DND-41 (cell line): ENCODE measurements around the gene BATF.

Experiments
- ATAC-seq: fragments of 200-7000 bp; cut with Tn5 transposase; 3 replicates; pipeline ENCODE4 v1.9.1; 2021; ENCODE audit warnings: low read depth; ENCODE audit not compliant: insufficient read depth
- DNase-seq: peaks from one replicate; pipeline ENCODE4 v3.0.0-alpha.2; 2020
- H2AFZ ChIP-seq: 2 replicates; pipeline ENCODE4 v1.6.0; 2012; ENCODE audit warnings: low read depth, low read length
- H3K27ac ChIP-seq: 2 replicates; pipeline ENCODE4 v1.5.1; 2012; ENCODE audit warnings: low read length, inconsistent platforms
- H3K27me3 ChIP-seq: fragments of 200-600 bp; sonication (generic); 2 replicates; pipeline ENCODE4 v1.6.0; 2012; ENCODE audit warnings: low read length, mild to moderate bottlenecking, inconsistent platforms; ENCODE audit not compliant: insufficient read depth, poor library complexity
- H3K36me3 ChIP-seq: 2 replicates; pipeline ENCODE4 v1.5.1; 2012; ENCODE audit warnings: low read length, inconsistent platforms; ENCODE audit not compliant: insufficient read depth
- H3K4me1 ChIP-seq: 2 replicates; pipeline ENCODE4 v1.5.1; 2012; ENCODE audit warnings: mild to moderate bottlenecking, low read length; ENCODE audit not compliant: insufficient read depth
- H3K4me2 ChIP-seq: 2 replicates; pipeline ENCODE4 v1.6.0; 2012; ENCODE audit warnings: mild to moderate bottlenecking, moderate library complexity, low read length, inconsistent platforms; ENCODE audit not compliant: insufficient read depth
- H3K4me3 ChIP-seq, 2 experiments: fragments of 200-600 bp in 1 of 2; shearing (Covaris generic) in 1 of 2; 2 replicates each; pipeline ENCODE4 v1.5.1; 2012 to 2016; ENCODE audit warnings: inconsistent platforms in 2 of 2, low read length in 2 of 2, mild to moderate bottlenecking in 2 of 2, low read depth in 1 of 2, moderate library complexity in 1 of 2
- H3K79me2 ChIP-seq: 2 replicates; pipeline ENCODE4 v1.6.0; 2012; ENCODE audit warnings: low read length, inconsistent platforms; ENCODE audit not compliant: insufficient read depth
- H3K9ac ChIP-seq: 2 replicates; pipeline ENCODE4 v1.6.0; 2012; ENCODE audit warnings: low read depth, mild to moderate bottlenecking, inconsistent platforms, low read length, moderate library complexity
- H3K9me3 ChIP-seq: 2 replicates; pipeline ENCODE4 v1.5.1; 2012; ENCODE audit warnings: low read length, moderate library complexity, mild to moderate bottlenecking, inconsistent platforms; ENCODE audit not compliant: insufficient read depth, severe bottlenecking
- H4K20me1 ChIP-seq: 2 replicates; pipeline ENCODE4 v1.6.0; 2012; ENCODE audit warnings: low read length; ENCODE audit not compliant: insufficient read depth
- EZH2 ChIP-seq: IDR thresholded peaks from 3 replicates; pipeline ENCODE4 v1.6.1; 2012; ENCODE audit warnings: borderline replicate concordance, low read depth, mild to moderate bottlenecking, moderate library complexity, low read length, inconsistent platforms; ENCODE audit not compliant: severe bottlenecking
- TF ChIP-seq, protein P1 (sequence below): IDR thresholded peaks from 2 replicates; pipeline ENCODE4 v1.5.1; 2012; ENCODE audit warnings: borderline replicate concordance, low read length, moderate library complexity, mild to moderate bottlenecking; ENCODE audit not compliant: poor library complexity, severe bottlenecking; ENCODE audit errors: extremely low read depth

The BATF gene

DNA sequence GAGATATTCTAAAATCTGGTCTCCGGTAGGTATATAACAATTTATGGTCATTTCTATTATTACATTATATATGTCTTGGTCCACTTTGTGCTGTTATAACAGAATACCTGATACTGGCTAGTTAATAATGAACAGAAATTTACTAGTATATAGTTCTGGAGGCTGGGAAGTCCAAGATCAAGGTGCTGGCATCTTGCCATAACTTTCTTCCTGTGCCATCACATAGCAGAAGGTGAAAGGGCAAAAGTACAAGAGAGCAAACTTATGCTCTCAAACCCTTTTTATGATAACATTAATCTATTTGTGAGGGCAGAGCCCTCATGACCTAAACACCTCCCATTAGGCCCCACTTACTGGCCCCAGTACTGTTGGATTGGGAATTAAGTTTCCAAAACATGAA is 17.9 kb upstream of the BATF start:
- Histone ChIP-seq H3K9me3 (no peaks in the 10 kb centered on the region), H2AFZ (no peak overlapping the region), H4K20me1 (no peaks in the 10 kb centered on the region), H3K9ac (no peak overlapping the region), H3K27ac (no peak overlapping the region), H3K4me3 (no peak overlapping the region), H3K36me3 (no peaks in the 10 kb centered on the region), H3K27me3 (no peaks in the 10 kb centered on the region), H3K4me2 (no peak overlapping the region), H3K79me2 (no peaks in the 10 kb centered on the region), H3K4me1 (no peaks in the 10 kb centered on the region)
- DNase-seq (no peak), ATAC-seq (no peak)
- TF ChIP-seq EZH2 = no peak
- TF ChIP-seq, protein P1, sequence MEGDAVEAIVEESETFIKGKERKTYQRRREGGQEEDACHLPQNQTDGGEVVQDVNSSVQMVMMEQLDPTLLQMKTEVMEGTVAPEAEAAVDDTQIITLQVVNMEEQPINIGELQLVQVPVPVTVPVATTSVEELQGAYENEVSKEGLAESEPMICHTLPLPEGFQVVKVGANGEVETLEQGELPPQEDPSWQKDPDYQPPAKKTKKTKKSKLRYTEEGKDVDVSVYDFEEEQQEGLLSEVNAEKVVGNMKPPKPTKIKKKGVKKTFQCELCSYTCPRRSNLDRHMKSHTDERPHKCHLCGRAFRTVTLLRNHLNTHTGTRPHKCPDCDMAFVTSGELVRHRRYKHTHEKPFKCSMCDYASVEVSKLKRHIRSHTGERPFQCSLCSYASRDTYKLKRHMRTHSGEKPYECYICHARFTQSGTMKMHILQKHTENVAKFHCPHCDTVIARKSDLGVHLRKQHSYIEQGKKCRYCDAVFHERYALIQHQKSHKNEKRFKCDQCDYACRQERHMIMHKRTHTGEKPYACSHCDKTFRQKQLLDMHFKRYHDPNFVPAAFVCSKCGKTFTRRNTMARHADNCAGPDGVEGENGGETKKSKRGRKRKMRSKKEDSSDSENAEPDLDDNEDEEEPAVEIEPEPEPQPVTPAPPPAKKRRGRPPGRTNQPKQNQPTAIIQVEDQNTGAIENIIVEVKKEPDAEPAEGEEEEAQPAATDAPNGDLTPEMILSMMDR = no peak

- no peak for TF ChIP-seq EZH2
- TF ChIP-seq, protein P1 = no peak
- H4K20me1 ChIP-seq = no peaks in the 10 kb centered on the region
- no peaks in the 10 kb centered on the region for H3K4me1 ChIP-seq
- no peaks in the 10 kb centered on the region for H3K27me3 ChIP-seq
- H3K9ac ChIP-seq = no peak overlapping the region
- H3K4me3 ChIP-seq = no peak overlapping the region
- no peak for DNase-seq
- H3K9me3 ChIP-seq = no peaks in the 10 kb centered on the region
- no peaks in the 10 kb centered on the region for H3K36me3 ChIP-seq
- no peak for ATAC-seq
- no peaks in the 10 kb centered on the region for H3K79me2 ChIP-seq
- no peak overlapping the region for H3K4me2 ChIP-seq
- H2AFZ ChIP-seq = no peak overlapping the region
- H3K27ac ChIP-seq = no peak overlapping the region
Measured at GRCh38 chr14:75506930-75507329, 15.3 kb upstream of the BATF start.

GRCh38 chr14:75510547-75510946 is 11.7 kb upstream of the BATF start:
- H3K79me2 ChIP-seq = no peaks in the 10 kb centered on the region
- TF ChIP-seq, protein P1 = no peak
- TF ChIP-seq EZH2 = no peak
- H3K4me1 ChIP-seq = no peaks in the 10 kb centered on the region
- H3K9ac ChIP-seq = no peak overlapping the region
- H3K4me3 ChIP-seq = no peak overlapping the region
- no peaks in the 10 kb centered on the region for H3K36me3 ChIP-seq
- ATAC-seq (no peak), DNase-seq (no peak)
- no peaks in the 10 kb centered on the region for H4K20me1 ChIP-seq
- no peak overlapping the region for H2AFZ ChIP-seq
- H3K27me3 ChIP-seq = no peaks in the 10 kb centered on the region
- H3K9me3 ChIP-seq = no peaks in the 10 kb centered on the region
- no peak overlapping the region for H3K27ac ChIP-seq
- no peak overlapping the region for H3K4me2 ChIP-seq

DNA sequence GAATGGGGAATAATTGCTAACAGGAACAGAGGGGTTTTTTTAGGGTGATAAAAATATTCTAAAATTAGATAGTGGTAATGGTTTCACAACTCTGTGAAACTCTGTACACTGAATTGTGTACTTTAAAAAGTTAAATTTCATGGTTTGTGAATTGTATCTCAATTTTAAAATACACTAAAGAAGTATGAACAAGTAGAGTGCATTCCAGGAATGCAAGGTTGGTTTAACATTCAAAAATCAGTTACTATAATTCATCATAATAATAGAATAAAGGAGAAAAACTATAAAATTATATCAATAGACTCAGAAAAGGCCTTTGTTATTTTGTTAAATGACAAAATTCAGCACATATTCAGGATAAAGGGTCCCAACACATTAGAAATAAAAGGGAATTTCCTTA is 11.1 kb upstream of the BATF start:
- no peak for ATAC-seq
- H3K79me2 ChIP-seq = no peaks in the 10 kb centered on the region
- H3K27ac ChIP-seq = no peak overlapping the region
- no peak for DNase-seq
- no peaks in the 10 kb centered on the region for H3K4me1 ChIP-seq
- no peak overlapping the region for H2AFZ ChIP-seq
- no peaks in the 10 kb centered on the region for H3K9me3 ChIP-seq
- H3K27me3 ChIP-seq = no peaks in the 10 kb centered on the region
- H4K20me1 ChIP-seq = no peaks in the 10 kb centered on the region
- TF ChIP-seq, protein P1 = no peak
- TF ChIP-seq EZH2 = no peak
- no peak overlapping the region for H3K4me2 ChIP-seq
- no peak overlapping the region for H3K4me3 ChIP-seq
- no peaks in the 10 kb centered on the region for H3K36me3 ChIP-seq
- H3K9ac ChIP-seq = no peak overlapping the region
